Neural cell (in vitro differentiated cells): ENCODE measurements around the gene DNAJB9. TPM values are rescaled to one million over a fixed set of nuclear protein-coding genes. Genes with fewer than 3 reads are reported as not detected.

Experiments
- H2AFZ ChIP-seq: fragments of 200-600, 300-800 bp; sonication (generic), shearing (Covaris generic); 2 replicates; pipeline ENCODE4 v1.6.0; 2014; ENCODE audit warnings: low read depth, mild to moderate bottlenecking, antibody characterized with exemption, low read length, moderate library complexity
- H3F3A ChIP-seq: fragments of 200-600 bp; shearing (Covaris generic); 2 replicates; pipeline ENCODE4 v1.6.1; 2016; ENCODE audit warnings: mild to moderate bottlenecking, moderate library complexity, mixed read lengths, antibody characterized with exemption, low read length; ENCODE audit not compliant: insufficient read depth, poor library complexity, severe bottlenecking
- H3K27ac ChIP-seq: fragments of 200-600, 300-800 bp; sonication (generic), shearing (Covaris generic); 2 replicates; pipeline ENCODE4 v1.5.1; 2014; ENCODE audit warnings: mild to moderate bottlenecking, low read length, moderate library complexity
- H3K27me3 ChIP-seq: fragments of 300-800, 200-600 bp; sonication (generic), shearing (Covaris generic); 2 replicates; pipeline ENCODE4 v1.6.0; 2014; ENCODE audit warnings: mild to moderate bottlenecking, low read depth, low read length, moderate library complexity; ENCODE audit not compliant: insufficient read depth
- H3K36me3 ChIP-seq: fragments of 300-800, 200-600 bp; sonication (generic), shearing (Covaris generic); 2 replicates; pipeline ENCODE4 v1.5.1; 2014; ENCODE audit warnings: mild to moderate bottlenecking, antibody characterized with exemption, low read length, moderate library complexity; ENCODE audit not compliant: insufficient read depth
- H3K4me2 ChIP-seq: fragments of 300-800, 200-600 bp; sonication (generic), shearing (Covaris generic); 2 replicates; pipeline ENCODE4 v1.6.0; 2014; ENCODE audit warnings: mild to moderate bottlenecking, low read length
- H3K4me3 ChIP-seq: fragments of 300-800, 200-600 bp; sonication (generic), shearing (Covaris generic); 2 replicates; pipeline ENCODE4 v1.5.1; 2014; ENCODE audit warnings: mild to moderate bottlenecking, low read length, moderate library complexity
- H3K79me2 ChIP-seq: fragments of 200-600 bp; shearing (Covaris generic); replicated peaks from 2 replicates; pipeline ENCODE4 v1.6.0; 2014; ENCODE audit warnings: mild to moderate bottlenecking, low read length, moderate library complexity; ENCODE audit not compliant: insufficient read depth
- H3K9ac ChIP-seq: fragments of 300-800, 200-600 bp; sonication (generic), shearing (Covaris generic); 2 replicates; pipeline ENCODE4 v1.6.1; 2016; ENCODE audit warnings: mild to moderate bottlenecking, low read length, mixed read lengths
- H3K9me2 ChIP-seq: fragments of 200-600 bp; shearing (Covaris generic); 2 replicates; pipeline ENCODE4 v1.6.1; 2016; ENCODE audit warnings: mild to moderate bottlenecking, low read length, mixed read lengths; ENCODE audit not compliant: insufficient read depth
- H3K9me3 ChIP-seq: fragments of 200-600, 300-800 bp; sonication (generic), shearing (Covaris generic); 2 replicates; pipeline ENCODE4 v1.6.1; 2016; ENCODE audit warnings: mild to moderate bottlenecking, mixed run types, low read length, moderate library complexity, mixed read lengths
- H4K20me1 ChIP-seq: fragments of 200-600 bp; shearing (Covaris generic); 2 replicates; pipeline ENCODE4 v1.6.1; 2016; ENCODE audit warnings: mild to moderate bottlenecking, mixed run types; ENCODE audit not compliant: insufficient read depth
- EP300 ChIP-seq: fragments of 450-650 bp; conservative IDR thresholded peaks from 2 replicates; pipeline ENCODE4 v1.6.1; 2014; ENCODE audit warnings: antibody characterized with exemption, mild to moderate bottlenecking, moderate library complexity; ENCODE audit not compliant: poor library complexity, severe bottlenecking
- EZH2 ChIP-seq: fragments of 200-600, 300-800 bp; shearing (Covaris generic), sonication (generic); IDR thresholded peaks from 2 replicates; pipeline ENCODE4 v1.6.1; 2014; ENCODE audit warnings: antibody characterized with exemption, low read length, borderline replicate concordance, mild to moderate bottlenecking; ENCODE audit not compliant: insufficient read depth, poor library complexity, severe bottlenecking
- MXI1 ChIP-seq: fragments of 450-650 bp; conservative IDR thresholded peaks from 2 replicates; pipeline ENCODE4 v1.6.1; 2014; ENCODE audit warnings: antibody characterized with exemption, mild to moderate bottlenecking; ENCODE audit not compliant: poor library complexity, severe bottlenecking
- POLR2AphosphoS5 ChIP-seq: IDR thresholded peaks from 2 replicates; pipeline ENCODE4 v1.6.1; 2012
- RAD21 ChIP-seq: fragments of 450-650 bp; conservative IDR thresholded peaks from 2 replicates; pipeline ENCODE4 v1.6.1; 2014; ENCODE audit warnings: antibody characterized with exemption, mild to moderate bottlenecking, moderate library complexity
- SMC3 ChIP-seq: fragments of 450-650 bp; conservative IDR thresholded peaks from 2 replicates; pipeline ENCODE4 v1.6.1; 2014; ENCODE audit warnings: antibody characterized with exemption, mild to moderate bottlenecking, moderate library complexity; ENCODE audit not compliant: poor library complexity
- TAF1 ChIP-seq: IDR thresholded peaks from 2 replicates; pipeline ENCODE4 v1.6.1; 2012; ENCODE audit warnings: low read depth
- polyA plus RNA-seq: library from polyadenylated mRNA; depleted of rRNA; stranded (reverse); fragments of >200 nt; gene quantifications from 2 replicates; pipeline ENCODE4 v1.2.3, GENCODE V29; 2014
- TF ChIP-seq, protein P1 (sequence below): fragments of 450-650 bp; IDR thresholded peaks from 2 replicates; pipeline ENCODE4 v1.5.1; 2014; ENCODE audit warnings: antibody characterized with exemption, mild to moderate bottlenecking, moderate library complexity; ENCODE audit not compliant: poor library complexity, severe bottlenecking
- TF ChIP-seq, protein P2 (sequence below): IDR thresholded peaks from 2 replicates; pipeline ENCODE4 v1.6.1; 2012; ENCODE audit warnings: borderline replicate concordance

DNAJB9 gene
- polyA plus RNA-seq, 1 donor from 2014 or later, result 102 TPM

DNA sequence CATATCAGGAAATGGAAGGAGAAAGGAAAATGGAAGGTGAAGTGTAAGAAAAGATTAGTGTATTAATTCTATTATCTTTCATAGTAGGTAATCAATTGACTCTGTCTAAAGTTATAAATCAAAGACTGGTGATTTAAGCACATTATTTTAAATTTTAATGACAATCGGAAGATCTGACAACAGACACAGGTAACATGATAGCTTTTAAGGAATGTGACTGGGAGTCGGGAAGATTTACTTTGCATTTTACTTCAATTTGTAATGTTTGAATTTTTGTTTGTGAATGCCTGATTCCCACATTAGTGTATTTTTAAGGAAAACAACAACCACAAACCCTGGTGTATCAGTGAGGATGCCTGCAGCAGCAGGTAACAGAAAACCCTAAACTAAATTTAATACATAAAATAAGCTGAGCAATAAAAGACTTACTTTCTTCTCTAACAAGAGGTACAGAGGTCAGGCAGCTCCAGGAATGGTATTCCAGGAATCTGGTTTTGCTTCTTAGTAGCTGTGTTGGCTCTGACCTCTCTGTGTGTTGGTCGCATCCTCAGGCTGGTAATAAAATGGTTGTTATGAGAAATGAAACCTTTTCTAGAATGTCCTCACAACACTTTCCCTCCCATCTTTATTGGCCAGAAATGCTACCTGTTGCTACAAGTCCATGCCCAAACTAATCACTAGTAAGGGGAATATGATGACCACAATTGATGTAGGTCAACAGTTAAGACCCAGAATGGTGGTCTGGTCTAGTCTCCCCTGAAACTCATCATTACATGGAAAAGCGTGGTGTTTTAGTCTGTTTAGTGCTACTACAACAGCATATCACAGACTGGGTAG, 12.2 kb downstream of the DNAJB9 start:
- peaks cover 5% of the 10 kb centered on the region for H3K36me3 ChIP-seq
- no peak overlapping the region for H3K9ac ChIP-seq
- H3K9me2 ChIP-seq, result no peaks in the 10 kb centered on the region
- H4K20me1 ChIP-seq, result no peaks in the 10 kb centered on the region
- H3K79me2 ChIP-seq, result no peaks in the 10 kb centered on the region
- H3F3A ChIP-seq, result no peaks in the 10 kb centered on the region
- H3K4me3 ChIP-seq, result no peak overlapping the region
- H3K4me2 ChIP-seq, result no peak overlapping the region
- no peaks in the 10 kb centered on the region for H3K9me3 ChIP-seq
- H2AFZ ChIP-seq, result no peak overlapping the region
- TF ChIP-seq, protein P1, sequence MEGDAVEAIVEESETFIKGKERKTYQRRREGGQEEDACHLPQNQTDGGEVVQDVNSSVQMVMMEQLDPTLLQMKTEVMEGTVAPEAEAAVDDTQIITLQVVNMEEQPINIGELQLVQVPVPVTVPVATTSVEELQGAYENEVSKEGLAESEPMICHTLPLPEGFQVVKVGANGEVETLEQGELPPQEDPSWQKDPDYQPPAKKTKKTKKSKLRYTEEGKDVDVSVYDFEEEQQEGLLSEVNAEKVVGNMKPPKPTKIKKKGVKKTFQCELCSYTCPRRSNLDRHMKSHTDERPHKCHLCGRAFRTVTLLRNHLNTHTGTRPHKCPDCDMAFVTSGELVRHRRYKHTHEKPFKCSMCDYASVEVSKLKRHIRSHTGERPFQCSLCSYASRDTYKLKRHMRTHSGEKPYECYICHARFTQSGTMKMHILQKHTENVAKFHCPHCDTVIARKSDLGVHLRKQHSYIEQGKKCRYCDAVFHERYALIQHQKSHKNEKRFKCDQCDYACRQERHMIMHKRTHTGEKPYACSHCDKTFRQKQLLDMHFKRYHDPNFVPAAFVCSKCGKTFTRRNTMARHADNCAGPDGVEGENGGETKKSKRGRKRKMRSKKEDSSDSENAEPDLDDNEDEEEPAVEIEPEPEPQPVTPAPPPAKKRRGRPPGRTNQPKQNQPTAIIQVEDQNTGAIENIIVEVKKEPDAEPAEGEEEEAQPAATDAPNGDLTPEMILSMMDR, result no peak
- no peak for TF ChIP-seq RAD21
- TF ChIP-seq EZH2, result no peak
- no peak for TF ChIP-seq SMC3
- no peak for TF ChIP-seq MXI1
- TF ChIP-seq, protein P2, sequence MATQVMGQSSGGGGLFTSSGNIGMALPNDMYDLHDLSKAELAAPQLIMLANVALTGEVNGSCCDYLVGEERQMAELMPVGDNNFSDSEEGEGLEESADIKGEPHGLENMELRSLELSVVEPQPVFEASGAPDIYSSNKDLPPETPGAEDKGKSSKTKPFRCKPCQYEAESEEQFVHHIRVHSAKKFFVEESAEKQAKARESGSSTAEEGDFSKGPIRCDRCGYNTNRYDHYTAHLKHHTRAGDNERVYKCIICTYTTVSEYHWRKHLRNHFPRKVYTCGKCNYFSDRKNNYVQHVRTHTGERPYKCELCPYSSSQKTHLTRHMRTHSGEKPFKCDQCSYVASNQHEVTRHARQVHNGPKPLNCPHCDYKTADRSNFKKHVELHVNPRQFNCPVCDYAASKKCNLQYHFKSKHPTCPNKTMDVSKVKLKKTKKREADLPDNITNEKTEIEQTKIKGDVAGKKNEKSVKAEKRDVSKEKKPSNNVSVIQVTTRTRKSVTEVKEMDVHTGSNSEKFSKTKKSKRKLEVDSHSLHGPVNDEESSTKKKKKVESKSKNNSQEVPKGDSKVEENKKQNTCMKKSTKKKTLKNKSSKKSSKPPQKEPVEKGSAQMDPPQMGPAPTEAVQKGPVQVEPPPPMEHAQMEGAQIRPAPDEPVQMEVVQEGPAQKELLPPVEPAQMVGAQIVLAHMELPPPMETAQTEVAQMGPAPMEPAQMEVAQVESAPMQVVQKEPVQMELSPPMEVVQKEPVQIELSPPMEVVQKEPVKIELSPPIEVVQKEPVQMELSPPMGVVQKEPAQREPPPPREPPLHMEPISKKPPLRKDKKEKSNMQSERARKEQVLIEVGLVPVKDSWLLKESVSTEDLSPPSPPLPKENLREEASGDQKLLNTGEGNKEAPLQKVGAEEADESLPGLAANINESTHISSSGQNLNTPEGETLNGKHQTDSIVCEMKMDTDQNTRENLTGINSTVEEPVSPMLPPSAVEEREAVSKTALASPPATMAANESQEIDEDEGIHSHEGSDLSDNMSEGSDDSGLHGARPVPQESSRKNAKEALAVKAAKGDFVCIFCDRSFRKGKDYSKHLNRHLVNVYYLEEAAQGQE, result no peak
- TF ChIP-seq TAF1, result no peak
- no peak for TF ChIP-seq POLR2AphosphoS5
- TF ChIP-seq EP300, result no peak
- no peak overlapping the region for H3K27ac ChIP-seq
- no peaks in the 10 kb centered on the region for H3K27me3 ChIP-seq

DNA sequence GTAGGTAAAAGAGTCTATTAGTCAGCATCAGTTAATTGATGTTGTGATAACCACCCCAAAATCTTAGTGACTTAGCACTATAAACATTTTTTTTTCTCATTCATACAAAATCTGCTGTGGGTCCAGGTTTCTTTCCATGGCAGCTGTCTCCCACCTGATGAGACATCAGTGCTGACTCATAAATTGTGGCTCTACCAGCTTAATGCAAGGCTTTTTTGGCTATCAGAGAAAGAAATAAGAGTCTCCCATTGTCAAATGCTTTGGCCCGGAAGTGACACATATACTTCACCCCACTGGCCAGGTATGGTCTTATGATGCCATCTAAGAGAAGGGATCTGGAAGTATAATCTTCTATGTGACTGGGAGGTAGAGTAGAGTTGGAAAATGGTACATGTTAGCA, 14.5 kb downstream of the DNAJB9 start:
- H3K9me3 ChIP-seq, result no peaks in the 10 kb centered on the region
- H3K4me2 ChIP-seq, result no peak overlapping the region
- no peaks in the 10 kb centered on the region for H3K79me2 ChIP-seq
- peaks cover 5% of the 10 kb centered on the region for H3K36me3 ChIP-seq
- H2AFZ ChIP-seq, result no peak overlapping the region
- H3K9ac ChIP-seq, result no peak overlapping the region
- TF ChIP-seq, protein P1, result no peak
- TF ChIP-seq SMC3 (no peak), TAF1 (no peak), EZH2 (no peak), RAD21 (no peak), MXI1 (no peak), POLR2AphosphoS5 (no peak), EP300 (no peak)
- TF ChIP-seq, protein P2, result no peak
- H3K4me3 ChIP-seq, result no peak overlapping the region
- H3K27ac ChIP-seq, result no peak overlapping the region
- no peaks in the 10 kb centered on the region for H3K27me3 ChIP-seq
- H3K9me2 ChIP-seq, result no peaks in the 10 kb centered on the region
- H3F3A ChIP-seq, result no peaks in the 10 kb centered on the region
- H4K20me1 ChIP-seq, result no peaks in the 10 kb centered on the region
